Aorta (tissue), 5 donors: ENCODE results near the gene EFHC1. TPM values are rescaled to one million over a fixed set of nuclear protein-coding genes. Genes with fewer than 3 reads are reported as not detected.
A peak's percentile ranks its signal among the peaks of the same experiment; 100 is the strongest.

ENCODE experiments used
- ATAC-seq: fragments of 200-7000 bp; cut with Tn5 transposase; one replicate; pipeline ENCODE4 v1.9.1; 2022; ENCODE audit warnings: moderate library complexity; ENCODE audit not compliant: low FRiP score
- DNase-seq, 2 donors: peaks; one replicate each; pipeline ENCODE4 v3.0.0-alpha.2; 2020
- H3K27ac ChIP-seq, 2 donors: one replicate each; pipeline ENCODE4 v1.5.1; 2013; ENCODE audit warnings: low read length in 2 of 2, mild to moderate bottlenecking in 2 of 2, moderate library complexity in 2 of 2, control low read depth in 1 of 2, inconsistent platforms in 1 of 2, low read depth in 1 of 2
- H3K27me3 ChIP-seq, 2 donors: one replicate each; pipeline ENCODE4 v1.6.1; 2013; ENCODE audit warnings: control low read depth in 1 of 2, low read length in 1 of 2, mild to moderate bottlenecking in 1 of 2, moderate library complexity in 1 of 2; ENCODE audit not compliant: insufficient read depth in 2 of 2, control insufficient read depth in 1 of 2
- H3K36me3 ChIP-seq, 2 donors: one replicate each; pipeline ENCODE4 v1.6.1; 2013; ENCODE audit warnings: control low read depth in 1 of 2, low read length in 1 of 2, mild to moderate bottlenecking in 1 of 2; ENCODE audit not compliant: insufficient read depth in 2 of 2, control insufficient read depth in 1 of 2
- H3K4me1 ChIP-seq, 2 donors: one replicate each; pipeline ENCODE4 v1.6.1; 2013; ENCODE audit warnings: low read length in 2 of 2, control low read depth in 1 of 2, mild to moderate bottlenecking in 1 of 2, moderate library complexity in 1 of 2; ENCODE audit not compliant: insufficient read depth in 2 of 2, control insufficient read depth in 1 of 2
- H3K4me3 ChIP-seq, 2 donors: one replicate each; pipeline ENCODE4 v1.5.1; 2013; ENCODE audit warnings: low read length in 2 of 2, control low read depth in 1 of 2, mild to moderate bottlenecking in 1 of 2
- H3K9me3 ChIP-seq: one replicate; pipeline ENCODE4 v1.6.1; 2013; ENCODE audit warnings: mild to moderate bottlenecking, low read length; ENCODE audit not compliant: control insufficient read depth
- WGBS, 2 donors: extraction: QIAGEN DNeasy Blood & Tissue Kit; methylation state at CpG; one replicate each; pipeline ENCODE4 v1.1.7; 2013; 5-methylcytosine and 5-hydroxymethylcytosine counted together
- intact Hi-C, 2 donors: fragments of 100-400 bp; cut with DNase I; formaldehyde crosslinking; loops; one replicate each; pipeline versions ENCODE4 v1.14.2 to v1.15.0; 2022
- long read RNA-seq, 2 donors: library from polyadenylated mRNA; unstranded; transcript quantifications; one replicate each; pipeline ENCODE4 v2.0.0, GENCODE V29; 2020 to 2021
- polyA plus RNA-seq, 2 donors: library from polyadenylated mRNA; stranded (reverse); fragments of 200-250 nt; gene quantifications; one replicate each; pipeline ENCODE4 v1.2.3, GENCODE V29; 2013
- total RNA-seq, 2 donors: library from RNA; stranded (reverse); fragmentation: NEBNext Ultra II Directional; extraction: Animal tissue kit (Norgen Biotek cat#: 25700); gene quantifications; one replicate each; pipeline ENCODE4 v1.2.1, GENCODE V29; 2021
- donor health status: healthy with polysubstance abuse.
- donor health status: Bipolar disorder and iron deficiency.
- donor health status: DM: no; HTN: no; CAD: no.
- donor health status: DM: no; HTN: no; CAD: no.
- donor health status: DM: yes; HTN: yes; CAD: no.

Gene EFHC1, protein sequence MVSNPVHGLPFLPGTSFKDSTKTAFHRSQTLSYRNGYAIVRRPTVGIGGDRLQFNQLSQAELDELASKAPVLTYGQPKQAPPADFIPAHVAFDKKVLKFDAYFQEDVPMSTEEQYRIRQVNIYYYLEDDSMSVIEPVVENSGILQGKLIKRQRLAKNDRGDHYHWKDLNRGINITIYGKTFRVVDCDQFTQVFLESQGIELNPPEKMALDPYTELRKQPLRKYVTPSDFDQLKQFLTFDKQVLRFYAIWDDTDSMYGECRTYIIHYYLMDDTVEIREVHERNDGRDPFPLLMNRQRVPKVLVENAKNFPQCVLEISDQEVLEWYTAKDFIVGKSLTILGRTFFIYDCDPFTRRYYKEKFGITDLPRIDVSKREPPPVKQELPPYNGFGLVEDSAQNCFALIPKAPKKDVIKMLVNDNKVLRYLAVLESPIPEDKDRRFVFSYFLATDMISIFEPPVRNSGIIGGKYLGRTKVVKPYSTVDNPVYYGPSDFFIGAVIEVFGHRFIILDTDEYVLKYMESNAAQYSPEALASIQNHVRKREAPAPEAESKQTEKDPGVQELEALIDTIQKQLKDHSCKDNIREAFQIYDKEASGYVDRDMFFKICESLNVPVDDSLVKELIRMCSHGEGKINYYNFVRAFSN
- total RNA-seq (10 to 100 TPM; 13.2 to 29.0 TPM), polyA plus RNA-seq (10 to 100 TPM in 1 of 2 donors, 1 to 10 TPM in 1; 3.0 to 51.5 TPM)
- long read RNA-seq, donor 1, full-length matches to known transcripts: 6 of 59 reads
- long read RNA-seq, donor 1, partial matches to known transcripts: 25 of 59 reads
- long read RNA-seq, donor 1, other reads (novel, unspliced or antisense): 28 of 59 reads
- long read RNA-seq, donor 2, full-length matches to known transcripts: 2 of 36 reads
- long read RNA-seq, donor 2, partial matches to known transcripts: 11 of 36 reads
- long read RNA-seq, donor 2, other reads (novel, unspliced or antisense): 23 of 36 reads

DNA sequence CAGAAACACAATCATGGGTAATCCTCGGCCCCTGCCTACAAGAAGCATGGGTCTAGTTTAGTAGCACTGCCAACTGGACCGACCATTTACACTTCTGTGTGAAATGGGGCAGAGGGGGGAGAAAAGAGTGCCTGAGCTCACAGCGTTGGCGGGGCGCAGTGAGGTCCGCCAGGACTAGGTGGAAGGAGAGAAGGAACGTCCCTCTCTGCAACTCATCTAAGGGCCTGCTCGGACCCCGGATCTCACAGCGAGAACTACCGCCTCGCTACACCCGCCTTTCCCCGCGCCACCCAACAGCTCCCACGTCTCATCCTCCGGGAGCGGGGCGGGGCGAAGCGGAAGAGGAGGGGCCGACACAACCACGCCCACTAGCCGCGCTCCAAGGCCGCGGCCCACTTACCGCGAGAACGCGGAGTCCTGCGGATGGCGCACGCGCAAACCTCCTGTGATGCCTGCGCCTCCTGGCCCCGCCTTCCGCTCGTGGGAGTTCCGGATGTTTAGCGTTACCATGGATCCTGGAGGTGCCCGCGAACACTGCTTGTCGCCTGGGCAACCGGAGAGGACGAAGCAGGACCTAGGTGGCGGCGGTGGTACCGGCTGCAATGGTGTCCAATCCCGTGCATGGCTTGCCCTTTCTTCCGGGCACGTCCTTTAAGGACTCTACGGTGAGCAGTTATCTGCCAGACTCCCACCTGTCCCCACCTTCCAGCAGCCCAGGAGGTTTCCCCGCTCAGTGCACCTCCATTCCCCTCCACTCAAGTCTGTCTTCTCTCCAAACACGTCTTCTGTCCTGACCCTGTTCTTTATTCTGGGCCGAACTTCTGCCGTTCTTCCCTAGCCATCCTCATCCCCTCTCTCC is at the start of gene EFHC1:
EFHC1 (plus strand) TSS at position 534 of the 859 bp plus-strand sequence; CDS start at position 603, 69 bp downstream.
- ATAC-seq (peak; percentile 99), DNase-seq (peak; percentile 99 to 100)
- Histone ChIP-seq H3K27ac (peak within 1 kb of the TSS in 1 of 2 donors; percentile 73), H3K27me3 (no peaks in the 10 kb centered on the region), H3K36me3 (no peaks in the 10 kb centered on the region), H3K4me3 (peak within 1 kb of the TSS; percentile 46 to 61), H3K9me3 (no peaks in the 10 kb centered on the region), H3K4me1 (peaks cover 0 to 5% of the 10 kb centered on the region in 2 donors)
- intact Hi-C loops: loop anchor here (2.0 to 10.0 kb wide), 7 partner anchors 77 to 577 kb away; partner anchors contain the start of genes GSTA4 (in 2 of the 2) and TRAM2 (in 1 of the 2)
- WGBS, 2 donors: 0% methylated on average over 48 to 57 of the region's 57 CpGs

DNA sequence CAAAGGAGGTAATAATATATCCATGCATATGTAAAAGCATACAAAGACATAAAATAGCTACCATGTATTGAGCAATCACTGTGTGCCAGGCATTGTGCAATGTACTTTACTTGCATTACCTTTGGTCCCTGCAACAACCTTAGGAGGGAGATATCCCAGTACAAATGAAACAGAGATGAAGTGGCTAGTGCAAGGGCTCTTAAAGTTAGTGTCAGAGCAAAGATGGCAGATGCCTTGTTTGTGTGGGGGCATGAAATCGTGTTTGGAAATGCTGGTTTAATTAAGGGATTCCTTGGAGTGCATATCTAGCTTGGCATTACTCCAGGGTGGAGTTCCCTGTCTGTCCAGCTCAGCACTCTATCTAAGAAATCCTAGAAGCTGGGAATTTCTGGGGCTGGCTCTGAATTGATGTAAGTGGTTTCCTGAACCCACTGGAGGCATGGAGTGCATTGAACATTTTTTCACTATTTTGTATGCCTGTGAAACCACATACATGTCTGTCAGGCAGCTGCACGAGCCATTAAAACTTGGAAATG is 48.4 kb upstream of the EFHC1 start:
- H3K4me3 ChIP-seq: no peak overlapping the region
- H3K36me3 ChIP-seq: no peaks in the 10 kb centered on the region
- H3K9me3 ChIP-seq: no peaks in the 10 kb centered on the region
- DNase-seq (no peak), ATAC-seq (no peak)
- H3K27me3 ChIP-seq: no peaks in the 10 kb centered on the region
- intact Hi-C loops: no loop called here
- no peak overlapping the region for H3K27ac ChIP-seq
- 38 to 56% methylated on average over 2 of the region's 2 CpGs for WGBS, 2 donors
- H3K4me1 ChIP-seq: no peaks in the 10 kb centered on the region

DNA sequence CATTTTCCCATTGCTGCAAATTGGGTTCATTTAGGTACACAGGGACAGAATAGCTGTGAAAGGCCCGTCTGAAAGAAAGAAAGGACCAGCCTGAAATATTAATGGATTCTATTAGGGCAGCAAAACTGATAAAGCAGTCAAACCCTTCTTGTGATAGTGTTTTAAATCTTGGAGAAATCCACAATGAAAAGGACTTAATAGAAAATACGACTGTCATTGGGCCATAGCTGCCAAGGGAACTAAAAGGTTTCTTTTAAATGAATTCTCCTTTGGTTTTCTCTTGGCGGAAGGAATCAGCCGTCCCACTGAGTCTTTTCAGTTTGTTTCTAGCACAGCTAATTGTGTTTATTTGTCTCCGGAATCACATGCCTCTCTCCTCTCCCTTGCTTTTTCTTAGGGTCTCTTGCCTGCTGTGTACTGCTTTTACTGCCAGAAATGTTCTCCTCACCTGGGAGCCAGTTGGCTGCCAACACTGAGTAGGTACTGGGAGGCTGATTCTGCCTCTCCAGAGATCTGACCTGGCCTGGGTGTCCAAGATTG is 46.9 kb upstream of the EFHC1 start:
- no peaks in the 10 kb centered on the region for H3K27me3 ChIP-seq
- intact Hi-C loops: no loop called here
- WGBS, 2 donors: 98% methylated on average over 5 of the region's 5 CpGs
- DNase-seq: no peak
- H3K4me3 ChIP-seq: no peak overlapping the region
- no peaks in the 10 kb centered on the region for H3K9me3 ChIP-seq
- H3K36me3 ChIP-seq: no peaks in the 10 kb centered on the region
- no peak overlapping the region for H3K27ac ChIP-seq
- ATAC-seq: no peak
- no peaks in the 10 kb centered on the region for H3K4me1 ChIP-seq

DNA sequence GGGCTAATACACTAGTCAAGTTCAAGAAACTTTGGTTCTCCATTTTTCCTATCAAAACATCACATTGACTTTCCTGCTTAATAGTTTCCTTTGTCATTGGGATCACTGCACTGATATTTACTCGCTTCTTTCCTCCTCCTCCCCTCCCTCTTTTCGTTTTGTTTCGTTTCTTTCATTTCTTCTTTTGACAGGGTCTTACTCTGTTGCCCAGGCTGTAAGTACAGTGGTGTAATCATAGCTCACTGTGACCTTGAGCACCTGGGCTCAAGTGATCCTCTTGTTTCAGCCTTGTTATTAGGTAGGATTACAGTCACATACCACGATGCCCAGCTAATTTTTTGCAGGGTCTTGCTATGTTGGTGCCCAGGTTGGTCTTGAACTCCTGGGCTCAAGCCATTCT is 45.9 kb upstream of the EFHC1 start:
- no peak for ATAC-seq
- 94 to 95% methylated on average over 4 of the region's 4 CpGs for WGBS, 2 donors
- H3K27ac ChIP-seq: no peak overlapping the region
- H3K4me1 ChIP-seq: no peaks in the 10 kb centered on the region
- H3K36me3 ChIP-seq: no peaks in the 10 kb centered on the region
- H3K27me3 ChIP-seq: no peaks in the 10 kb centered on the region
- H3K4me3 ChIP-seq: no peak overlapping the region
- no peak for DNase-seq
- intact Hi-C loops: no loop called here
- no peaks in the 10 kb centered on the region for H3K9me3 ChIP-seq

DNA sequence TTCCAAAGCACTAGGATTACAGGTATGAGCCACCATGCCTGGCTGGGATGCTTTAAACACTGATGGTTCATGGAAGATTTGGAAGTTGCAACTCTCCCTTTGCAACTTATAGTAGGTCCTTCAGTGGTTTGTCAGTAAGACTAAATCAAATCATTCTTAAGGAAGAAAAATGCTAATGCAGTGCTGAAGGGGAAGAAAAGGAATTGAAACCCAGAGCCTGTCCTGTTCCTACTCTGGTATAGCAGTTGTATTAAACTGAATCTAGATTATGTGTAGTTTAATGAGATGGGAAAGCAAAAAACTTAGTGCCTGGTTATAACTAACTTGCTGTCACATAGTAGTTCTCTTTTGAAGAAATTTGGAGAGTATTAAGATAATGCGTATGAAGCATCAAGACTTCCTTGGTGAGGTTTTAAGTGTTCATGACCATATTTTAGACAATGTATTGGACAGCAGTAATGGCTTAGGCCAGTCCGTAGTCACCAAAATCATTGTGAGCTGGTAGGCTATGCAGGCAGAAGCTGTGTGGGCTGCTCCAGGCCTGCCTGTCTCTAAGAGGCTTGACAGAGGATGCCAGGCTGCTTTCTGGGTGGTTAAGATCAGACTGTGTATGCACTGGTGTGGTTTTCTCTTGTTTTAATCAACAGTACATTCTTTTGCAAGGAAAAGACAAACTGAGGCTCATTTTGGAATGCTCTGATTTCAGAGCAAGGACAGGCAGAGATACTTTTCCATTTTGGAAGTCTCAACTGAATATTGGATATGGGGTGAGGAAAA is 44.2 kb upstream of the EFHC1 start:
- no peak overlapping the region for H3K4me3 ChIP-seq
- peaks cover 0 to 2% of the 10 kb centered on the region in 2 donors for H3K36me3 ChIP-seq
- ATAC-seq: no peak
- H3K9me3 ChIP-seq: no peaks in the 10 kb centered on the region
- H3K27me3 ChIP-seq: no peaks in the 10 kb centered on the region
- H3K4me1 ChIP-seq: no peaks in the 10 kb centered on the region
- DNase-seq: no peak
- intact Hi-C loops: no loop called here
- no peak overlapping the region for H3K27ac ChIP-seq
- 82 to 94% methylated on average over 2 of the region's 2 CpGs for WGBS, 2 donors

DNA sequence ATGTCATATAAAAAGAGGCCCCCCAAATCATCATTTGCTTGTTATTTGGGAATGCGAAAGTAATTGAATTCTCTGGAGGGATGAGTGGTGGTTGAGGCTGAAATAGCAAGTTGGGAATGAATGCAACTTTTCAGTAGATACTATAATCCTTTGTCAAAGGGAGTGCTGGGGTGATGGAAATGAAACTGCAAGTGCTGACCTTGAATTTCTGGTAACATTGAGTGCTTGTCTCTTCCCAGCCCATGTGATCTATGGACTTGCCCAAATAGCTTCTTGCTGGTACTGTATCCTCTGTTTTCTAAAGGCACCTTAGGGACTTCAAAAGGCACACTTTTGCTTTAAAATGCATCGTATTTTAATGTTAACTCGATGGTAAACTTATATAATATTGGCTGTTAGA is 43.4 kb upstream of the EFHC1 start:
- intact Hi-C loops: no loop called here
- no peaks in the 10 kb centered on the region for H3K4me1 ChIP-seq
- H3K27me3 ChIP-seq: no peaks in the 10 kb centered on the region
- no peak overlapping the region for H3K27ac ChIP-seq
- WGBS, 2 donors: 84 to 96% methylated on average over 3 of the region's 3 CpGs
- peaks cover 0 to 2% of the 10 kb centered on the region in 2 donors for H3K36me3 ChIP-seq
- DNase-seq (no peak), ATAC-seq (no peak)
- H3K4me3 ChIP-seq: no peak overlapping the region
- H3K9me3 ChIP-seq: no peaks in the 10 kb centered on the region

DNA sequence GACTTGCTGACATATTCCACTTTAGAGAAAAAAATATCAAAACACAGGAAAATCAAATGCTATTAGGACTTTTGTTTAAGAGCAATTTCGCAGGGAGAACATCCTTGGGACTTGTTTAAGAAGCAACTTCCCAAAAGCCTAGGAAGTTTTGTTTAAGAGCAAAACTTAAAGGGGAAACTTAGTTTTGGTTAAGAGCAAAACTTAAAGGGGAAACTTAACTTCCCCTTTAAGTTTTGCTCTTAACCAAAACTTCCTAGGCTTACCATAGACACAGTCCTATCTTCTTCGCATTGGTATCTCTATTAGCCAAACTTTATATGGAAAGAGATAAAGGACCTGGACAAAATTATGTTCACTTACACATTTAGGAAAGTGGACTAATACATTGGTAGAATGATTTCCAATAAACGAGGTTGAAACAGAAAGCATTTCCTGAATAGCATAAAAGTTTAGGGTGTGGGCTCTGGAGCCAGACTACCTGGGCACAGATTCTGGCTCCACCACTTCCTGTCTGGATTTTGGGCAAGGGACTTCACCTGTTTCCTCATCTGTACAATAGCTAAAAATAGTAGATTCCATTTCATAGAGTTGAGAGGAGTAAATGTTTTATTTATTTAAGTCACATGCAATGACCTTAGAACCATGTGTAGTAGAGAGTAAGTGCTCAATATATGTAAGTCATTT is 42.5 kb upstream of the EFHC1 start:
- no peak overlapping the region for H3K27ac ChIP-seq
- H3K27me3 ChIP-seq: no peaks in the 10 kb centered on the region
- intact Hi-C loops: no loop called here
- no peaks in the 10 kb centered on the region for H3K9me3 ChIP-seq
- ATAC-seq (no peak), DNase-seq (no peak)
- 47 to 75% methylated on average over 3 of the region's 3 CpGs for WGBS, 2 donors
- no peak overlapping the region for H3K4me3 ChIP-seq
- H3K4me1 ChIP-seq: no peaks in the 10 kb centered on the region
- peaks cover 0 to 2% of the 10 kb centered on the region in 2 donors for H3K36me3 ChIP-seq
